Measurements from ENCODE around the gene AIF1.

Gene AIF1

GRCh38 chr6:31615748-31616147 lies 714 bp downstream of the AIF1 start:
- ATAC-seq, result no peak

GRCh38 chr6:31617010-31617409 lies 2.0 kb downstream of the AIF1 start:
- ATAC-seq, result no peak
- TF ChIP-seq GLIS3 (CRISPR knock-in tag; IDR thresholded peaks at IDR 0.05), result no peak
- TF ChIP-seq SNAI2 (CRISPR knock-in tag; IDR thresholded peaks at IDR 0.05), result no peak
- no peak for TF ChIP-seq PATZ1 (CRISPR knock-in tag; IDR thresholded peaks at IDR 0.05; ENCODE audit: borderline replicate concordance)
- no peak for TF ChIP-seq TOX (CRISPR knock-in tag; IDR thresholded peaks at IDR 0.05; ENCODE audit: borderline replicate concordance)
- no peak for TF ChIP-seq ZNF70 (CRISPR knock-in tag; IDR thresholded peaks at IDR 0.05)
- no peak for TF ChIP-seq RARB (CRISPR knock-in tag; IDR thresholded peaks at IDR 0.05)
- TF ChIP-seq POU6F1 (CRISPR knock-in tag; IDR thresholded peaks at IDR 0.05; ENCODE audit: borderline replicate concordance, low read depth), result no peak
- no peak for TF ChIP-seq CSDC2 (CRISPR knock-in tag; IDR thresholded peaks at IDR 0.05)
- TF ChIP-seq PPARA (CRISPR knock-in tag; IDR thresholded peaks at IDR 0.05; ENCODE audit: borderline replicate concordance), result no peak
- no peak for TF ChIP-seq TCF4 (CRISPR knock-in tag; IDR thresholded peaks at IDR 0.05; ENCODE audit: borderline replicate concordance)
- TF ChIP-seq ZNF8 (CRISPR knock-in tag; IDR thresholded peaks at IDR 0.05), result no peak
- TF ChIP-seq ZFP3 (CRISPR knock-in tag; IDR thresholded peaks at IDR 0.05), result no peak
- no peak for TF ChIP-seq OSR1 (CRISPR knock-in tag; IDR thresholded peaks at IDR 0.05)
- no peak for TF ChIP-seq ZNF565 (CRISPR knock-in tag; conservative IDR thresholded peaks at IDR 0.05; ENCODE audit: low read depth)

More at GRCh38 chr6:31615748-31616147, 714 bp downstream of the AIF1 start:
- TF ChIP-seq RARB (CRISPR knock-in tag; IDR thresholded peaks at IDR 0.05) (no peak), TOX (CRISPR knock-in tag; IDR thresholded peaks at IDR 0.05; ENCODE audit: borderline replicate concordance) (no peak), ISL1 (CRISPR knock-in tag; IDR thresholded peaks at IDR 0.05) (no peak), SNAI2 (CRISPR knock-in tag; IDR thresholded peaks at IDR 0.05) (no peak), CSDC2 (CRISPR knock-in tag; IDR thresholded peaks at IDR 0.05) (no peak), GLIS3 (CRISPR knock-in tag; IDR thresholded peaks at IDR 0.05) (no peak), ZFP3 (CRISPR knock-in tag; IDR thresholded peaks at IDR 0.05) (no peak), ARNTL (CRISPR knock-in tag; IDR thresholded peaks at IDR 0.05; ENCODE audit: borderline replicate concordance, low read depth) (no peak), ZNF565 (CRISPR knock-in tag; conservative IDR thresholded peaks at IDR 0.05; ENCODE audit: low read depth) (no peak), ZFP30 (CRISPR knock-in tag; IDR thresholded peaks at IDR 0.05) (no peak), PATZ1 (CRISPR knock-in tag; IDR thresholded peaks at IDR 0.05; ENCODE audit: borderline replicate concordance) (no peak), ZC3H10 (CRISPR knock-in tag; IDR thresholded peaks at IDR 0.05) (no peak), PPARA (CRISPR knock-in tag; IDR thresholded peaks at IDR 0.05; ENCODE audit: borderline replicate concordance) (no peak), ZNF8 (CRISPR knock-in tag; IDR thresholded peaks at IDR 0.05) (no peak)

- ATAC-seq, result peak; percentile 93
- TF ChIP-seq ZNF70 (CRISPR knock-in tag; IDR thresholded peaks at IDR 0.05) (no peak), TSHZ2 (CRISPR knock-in tag; IDR thresholded peaks at IDR 0.05) (no peak), PPARA (CRISPR knock-in tag; IDR thresholded peaks at IDR 0.05; ENCODE audit: borderline replicate concordance) (no peak), TOX (CRISPR knock-in tag; IDR thresholded peaks at IDR 0.05; ENCODE audit: borderline replicate concordance) (no peak), CSDC2 (CRISPR knock-in tag; IDR thresholded peaks at IDR 0.05) (no peak), CREB5 (CRISPR knock-in tag; IDR thresholded peaks at IDR 0.05; ENCODE audit: low read depth) (peak; percentile 73; the same call in 1 of the 2 replicates), CSRNP3 (CRISPR knock-in tag; IDR thresholded peaks at IDR 0.05) (no peak), ESRRG (CRISPR knock-in tag; IDR thresholded peaks at IDR 0.05) (no peak), PATZ1 (CRISPR knock-in tag; IDR thresholded peaks at IDR 0.05; ENCODE audit: borderline replicate concordance) (no peak), ZC3H10 (CRISPR knock-in tag; IDR thresholded peaks at IDR 0.05) (no peak), ZNF565 (CRISPR knock-in tag; conservative IDR thresholded peaks at IDR 0.05; ENCODE audit: low read depth) (0 out of 2 replicates have a peak, but pooled peaks have one; percentile 73)
Observed at GRCh38 chr6:31619805-31620585, 5.0 kb downstream of the AIF1 start.

All from SK-N-SH treated with all-trans-retinoic acid at 6 μM for 48 hours (cell line).